HTERT RPE-1 (cell line): ENCODE data around the gene TNK2.

Experiments
- in situ Hi-C: fragments of 300-500 bp; cut with MboI; formaldehyde crosslinking; loops from 4 replicates; pipeline ENCODE4 v1.14.3; 2020; ENCODE audit warnings: low sequenced_read_pairs

TNK2 gene

GRCh38 chr3:195854628-195855294 lies 53.6 kb downstream of the TNK2 start:
- in situ Hi-C loops, result no loop called here

- in situ Hi-C loops, result no loop called here
Measured at GRCh38 chr3:195853996-195854395, 54.4 kb downstream of the TNK2 start.

- in situ Hi-C loops, result no loop called here
Measured at GRCh38 chr3:195853036-195853435, 55.3 kb downstream of the TNK2 start.

GRCh38 chr3:195850857-195851543 lies 57.4 kb downstream of the TNK2 start:
- in situ Hi-C loops, result no loop called here

- in situ Hi-C loops, result no loop called here
Measured at GRCh38 chr3:195849322-195850074, 58.9 kb downstream of the TNK2 start.

- in situ Hi-C loops, result no loop called here
Measured at GRCh38 chr3:195847055-195847950, 61.0 kb downstream of the TNK2 start.

GRCh38 chr3:195845483-195845882 lies 62.9 kb downstream of the TNK2 start:
- in situ Hi-C loops, result no loop called here

- in situ Hi-C loops, result no loop called here
Measured at GRCh38 chr3:195844671-195845218, 63.6 kb downstream of the TNK2 start.

GRCh38 chr3:195839260-195840010 lies 68.9 kb downstream of the TNK2 start:
- in situ Hi-C loops, result no loop called here

GRCh38 chr3:195838714-195839113 lies 69.6 kb downstream of the TNK2 start:
- in situ Hi-C loops, result no loop called here

GRCh38 chr3:195836476-195837135 lies 71.7 kb downstream of the TNK2 start:
- in situ Hi-C loops, result no loop called here

- in situ Hi-C loops, result no loop called here
Measured at GRCh38 chr3:195835791-195836190, 72.6 kb downstream of the TNK2 start.

GRCh38 chr3:195834675-195835583 lies 73.4 kb downstream of the TNK2 start:
- in situ Hi-C loops, result no loop called here

- in situ Hi-C loops, result no loop called here
Measured at GRCh38 chr3:195829897-195830254, 78.5 kb downstream of the TNK2 start.

GRCh38 chr3:195828762-195829161 lies 79.6 kb downstream of the TNK2 start:
- in situ Hi-C loops, result no loop called here

GRCh38 chr3:195825857-195826804 lies 82.2 kb downstream of the TNK2 start:
- in situ Hi-C loops, result no loop called here

GRCh38 chr3:195825191-195825588 lies 83.2 kb downstream of the TNK2 start:
- in situ Hi-C loops, result no loop called here
